ENCODE measurements around the gene TXNDC11.

The TXNDC11 gene

DNA sequence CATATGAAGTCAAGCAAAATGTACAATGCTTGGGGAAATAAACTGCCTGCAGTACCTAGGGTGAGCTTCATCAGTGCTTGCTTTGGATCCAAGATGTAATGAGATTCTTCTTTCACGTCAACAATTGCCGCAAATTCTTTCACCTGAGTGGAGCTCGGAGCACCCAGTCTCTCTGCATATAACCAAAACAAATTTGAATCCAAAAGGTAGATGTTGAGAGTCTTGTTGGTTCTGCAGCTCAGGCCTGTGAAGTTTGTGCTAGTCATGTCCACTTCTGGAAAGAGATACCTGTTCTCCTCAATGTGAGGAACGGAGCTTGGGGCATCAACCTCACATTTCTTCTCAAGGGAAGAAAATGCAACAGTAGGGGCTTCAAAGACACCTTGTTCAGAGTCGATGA is 51.4 kb downstream of the TXNDC11 start:
- DNase-seq (ENCODE audit: low read depth in 2 of 2), result no peak

DNA sequence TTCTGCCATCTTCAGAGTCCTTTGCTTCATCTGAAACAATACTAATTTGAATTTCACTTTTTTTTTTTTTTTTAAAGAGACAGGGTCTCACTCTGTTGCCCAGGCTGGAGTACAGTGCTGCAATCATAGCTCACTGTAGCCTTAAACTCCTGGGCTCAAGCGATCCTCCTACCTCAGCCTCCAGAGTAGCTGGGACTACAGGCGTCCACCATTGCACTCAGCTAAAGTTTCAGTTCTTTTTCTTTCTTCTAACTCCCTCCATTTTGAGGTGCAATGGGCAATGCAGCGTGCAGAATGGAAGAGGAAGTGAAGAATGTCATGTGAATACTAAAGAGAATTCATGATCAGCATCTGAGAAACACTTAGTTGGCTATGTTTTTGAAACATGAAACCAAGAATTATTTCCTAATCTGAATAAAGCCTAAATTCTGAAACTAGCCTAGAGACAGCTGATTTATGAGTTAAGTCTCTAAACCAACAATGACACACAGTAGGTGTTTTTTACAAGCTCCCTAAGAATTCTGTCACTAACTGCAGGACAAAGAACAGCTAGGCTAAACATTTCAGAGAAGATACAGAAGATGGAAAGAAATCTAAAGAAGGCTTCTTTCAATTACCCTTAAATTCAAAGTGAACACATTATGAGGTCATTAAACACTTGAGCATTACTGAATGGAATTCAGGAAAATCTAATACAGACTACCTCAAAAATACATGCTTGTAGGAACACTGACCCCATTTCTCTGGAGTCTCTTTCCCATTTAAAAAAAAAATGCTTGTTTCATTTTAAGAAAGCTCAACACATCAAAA is 53.4 kb downstream of the TXNDC11 start:
- no peak for DNase-seq (ENCODE audit: low read depth in 2 of 2)

DNA sequence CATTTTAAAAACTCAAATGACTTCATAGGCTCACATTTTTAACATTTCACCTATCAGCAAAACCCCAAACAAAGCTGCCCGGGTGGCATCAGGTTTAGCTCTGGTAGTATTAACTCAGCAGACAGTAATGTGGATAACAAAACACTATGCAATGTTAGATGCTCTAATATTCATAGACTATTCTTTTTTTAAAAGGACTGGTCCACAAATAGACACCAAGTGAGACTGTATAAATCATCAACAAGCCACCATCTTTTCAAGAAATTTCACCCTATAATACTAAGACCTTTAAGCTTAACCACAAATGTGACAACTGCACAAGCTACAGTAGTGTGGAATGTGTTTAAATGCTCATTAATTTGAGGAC is 54.2 kb downstream of the TXNDC11 start:
- DNase-seq (ENCODE audit: low read depth in 2 of 2), result no peak

DNA sequence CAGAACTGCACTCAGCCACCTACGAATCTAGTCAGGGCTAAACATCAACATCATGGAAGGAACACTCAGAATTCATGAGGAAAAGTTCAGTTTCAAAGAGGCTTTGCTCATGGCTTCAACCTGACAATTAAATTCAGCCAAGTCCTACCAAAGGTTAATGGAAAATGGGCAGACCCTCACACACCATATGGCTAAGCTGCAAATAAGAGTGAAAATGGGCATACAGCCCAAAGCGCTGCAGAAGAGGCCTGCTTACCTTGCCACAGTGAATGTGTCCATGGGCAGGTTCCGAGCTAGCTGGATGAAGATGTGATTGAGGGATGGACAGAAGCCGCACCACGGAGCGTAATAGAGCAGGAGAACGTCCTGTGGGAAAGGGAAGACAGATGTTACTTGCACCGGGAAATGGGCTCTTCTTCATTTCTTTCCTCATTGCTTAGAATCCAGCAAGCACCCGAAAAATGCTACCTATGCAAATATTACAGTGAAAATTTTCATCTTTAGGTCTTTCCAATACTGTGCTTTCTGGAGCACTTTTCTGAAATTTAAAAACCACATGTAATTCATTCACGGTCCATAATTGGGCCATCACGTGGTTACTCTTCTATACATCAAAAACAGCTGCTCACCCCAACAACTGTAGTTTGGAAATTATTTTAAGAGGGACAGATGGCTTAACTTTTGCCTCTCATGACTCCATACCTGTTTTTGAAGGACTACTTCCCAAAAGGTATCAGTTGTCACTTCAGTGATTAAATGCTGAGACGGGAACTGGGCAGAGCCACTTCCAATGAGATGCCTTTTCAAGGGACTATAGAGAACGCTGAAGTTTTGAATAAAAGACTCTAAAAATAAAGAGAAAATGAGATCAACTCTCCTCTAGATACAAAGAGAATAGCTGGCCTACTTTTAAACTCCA is 54.8 kb downstream of the TXNDC11 start:
- no peak for DNase-seq (ENCODE audit: low read depth in 2 of 2)

DNA sequence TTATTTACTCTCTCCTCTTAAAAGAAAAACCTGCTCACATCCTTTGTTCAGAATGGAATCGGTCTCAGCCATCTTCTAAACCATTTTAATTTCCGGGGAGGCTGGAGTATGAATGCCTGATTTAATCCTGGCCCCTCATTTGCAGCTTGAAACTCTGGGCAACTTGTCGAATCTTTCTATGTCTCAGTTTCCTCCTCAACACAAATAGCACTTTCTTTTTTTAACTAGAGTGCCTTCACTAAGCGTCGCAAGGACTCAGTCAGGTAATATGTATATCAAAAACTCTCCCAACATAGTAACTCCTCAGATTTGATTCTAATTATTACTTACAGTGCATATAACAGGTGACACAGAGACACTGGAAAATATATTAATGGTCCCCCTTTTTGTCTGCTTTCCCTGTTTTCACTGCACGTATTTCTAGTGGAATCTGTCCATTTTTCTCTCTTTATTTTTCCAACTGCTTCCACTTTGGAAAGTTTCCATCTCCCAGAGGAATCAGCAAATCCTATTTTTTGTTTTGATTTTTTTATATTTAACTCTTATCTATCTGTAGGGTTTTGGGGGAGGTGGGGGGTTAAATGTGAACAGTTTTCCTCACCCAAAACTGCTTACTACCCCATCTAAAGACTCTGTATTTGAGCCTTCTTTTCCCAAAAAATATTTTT is 55.8 kb downstream of the TXNDC11 start:
- DNase-seq (ENCODE audit: low read depth in 2 of 2), result no peak

DNA sequence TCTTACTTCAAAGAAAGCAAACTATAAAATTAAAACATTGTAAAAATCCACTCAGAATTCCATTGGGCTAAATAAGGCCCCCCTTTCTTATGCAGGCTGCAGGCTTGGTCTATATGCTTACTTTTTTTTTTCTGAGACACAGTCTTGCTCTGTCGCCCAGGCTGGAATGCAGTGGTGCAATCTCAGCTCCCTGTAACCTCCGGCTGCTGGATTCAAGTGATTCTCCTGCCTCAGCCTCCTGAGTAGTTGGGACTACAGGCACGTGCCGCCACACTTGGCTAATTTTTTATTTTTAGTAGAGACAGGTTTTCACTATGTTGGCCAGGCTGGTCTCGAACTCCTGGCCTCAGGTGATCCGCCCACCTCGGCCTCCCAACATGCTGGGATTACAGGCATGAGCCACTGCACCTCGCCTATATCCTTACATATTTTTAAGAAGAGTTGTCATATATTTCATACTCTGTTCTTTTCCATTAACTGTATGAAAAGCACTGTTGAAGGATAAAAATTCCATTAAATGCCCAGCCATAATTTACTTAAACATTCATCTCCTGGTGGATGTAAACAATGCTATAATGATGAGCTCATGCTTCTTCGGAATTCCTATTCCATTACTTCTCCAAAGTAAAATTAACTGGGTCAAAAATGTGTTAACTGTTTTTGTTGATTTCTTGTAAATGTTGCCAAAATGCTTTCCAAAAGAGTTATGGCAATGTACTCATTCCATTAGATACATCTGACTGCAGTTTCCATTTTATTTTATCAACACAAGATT is 56.6 kb downstream of the TXNDC11 start:
- no peak for DNase-seq (ENCODE audit: low read depth in 2 of 2)

DNA sequence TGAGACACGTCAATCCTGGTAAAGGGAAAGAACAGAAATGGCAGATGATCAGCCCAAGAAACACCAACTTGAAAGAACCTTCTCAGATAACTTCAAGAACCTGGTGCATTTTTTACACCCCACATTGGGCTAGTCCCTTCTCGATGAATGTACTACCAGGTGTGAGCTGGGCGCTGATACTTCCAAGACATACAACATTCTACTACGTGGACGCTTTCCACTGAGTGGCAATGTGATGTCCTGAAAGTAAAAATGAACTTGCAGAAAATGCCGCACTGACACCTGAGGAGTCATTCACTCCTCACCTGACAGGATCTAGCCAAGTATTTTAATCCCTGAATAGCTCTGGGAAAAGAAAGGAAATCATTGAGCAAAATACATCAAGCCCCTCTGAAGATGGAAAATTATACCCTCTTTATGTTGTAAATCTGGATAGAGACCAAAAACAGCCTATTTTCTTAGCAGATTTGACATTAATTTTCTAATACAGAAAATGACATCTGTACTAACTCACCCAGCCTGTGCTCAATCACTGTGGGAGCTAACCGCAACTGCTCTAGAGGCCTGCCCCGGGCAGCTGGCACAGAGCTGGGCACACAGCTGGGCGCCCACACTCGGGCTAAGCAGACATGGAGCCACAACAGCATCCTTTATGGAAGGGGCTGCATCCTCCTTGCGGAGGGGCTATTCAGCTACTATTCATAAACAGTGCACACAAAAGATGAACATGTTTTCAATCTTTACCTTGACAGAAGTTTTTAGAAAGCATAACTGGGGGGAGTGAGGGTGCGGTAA is 58.2 kb downstream of the TXNDC11 start:
- DNase-seq (ENCODE audit: low read depth in 2 of 2), result no peak

DNA sequence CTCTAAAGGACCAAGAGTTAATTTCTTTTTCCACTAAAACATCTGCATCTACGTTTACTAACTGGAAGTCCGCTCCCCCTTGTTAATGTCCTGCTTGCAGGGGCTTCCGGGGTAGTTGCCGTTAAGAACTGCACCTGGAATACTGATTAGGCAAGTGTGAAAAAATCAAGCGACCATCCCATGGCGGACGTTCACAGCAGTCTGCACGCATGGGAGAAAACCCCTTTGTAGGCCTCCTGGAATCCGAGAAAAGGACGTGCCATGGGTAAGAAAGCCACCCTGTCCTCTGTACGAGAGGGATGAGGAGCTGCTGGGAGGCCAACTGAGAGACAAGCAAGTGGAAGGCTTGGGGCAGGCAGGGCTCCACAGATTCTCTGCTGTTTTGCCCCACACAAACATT is 59.5 kb downstream of the TXNDC11 start:
- DNase-seq (ENCODE audit: low read depth in 2 of 2), result no peak

DNA sequence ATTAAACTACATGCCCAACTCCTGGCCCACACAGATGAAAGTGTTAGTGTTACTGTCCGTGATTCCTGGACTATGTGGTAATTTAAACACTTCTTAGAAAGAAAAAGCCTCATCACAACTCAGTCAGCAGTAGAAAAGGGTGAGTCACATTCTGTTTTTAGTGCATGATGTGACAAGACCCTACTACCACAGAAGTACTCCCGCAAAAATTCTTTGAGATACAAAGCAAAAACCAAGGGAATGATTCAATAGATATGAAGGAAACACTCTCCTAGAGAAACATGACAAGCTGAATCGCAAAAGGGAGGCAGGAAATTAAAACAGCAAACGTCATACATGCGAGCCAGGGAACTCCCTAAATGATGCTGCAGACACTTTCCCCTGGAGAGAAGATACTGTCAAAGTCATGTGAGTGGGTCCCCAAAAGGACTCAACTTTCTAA is 60.0 kb downstream of the TXNDC11 start:
- DNase-seq (ENCODE audit: low read depth in 2 of 2), result no peak

DNA sequence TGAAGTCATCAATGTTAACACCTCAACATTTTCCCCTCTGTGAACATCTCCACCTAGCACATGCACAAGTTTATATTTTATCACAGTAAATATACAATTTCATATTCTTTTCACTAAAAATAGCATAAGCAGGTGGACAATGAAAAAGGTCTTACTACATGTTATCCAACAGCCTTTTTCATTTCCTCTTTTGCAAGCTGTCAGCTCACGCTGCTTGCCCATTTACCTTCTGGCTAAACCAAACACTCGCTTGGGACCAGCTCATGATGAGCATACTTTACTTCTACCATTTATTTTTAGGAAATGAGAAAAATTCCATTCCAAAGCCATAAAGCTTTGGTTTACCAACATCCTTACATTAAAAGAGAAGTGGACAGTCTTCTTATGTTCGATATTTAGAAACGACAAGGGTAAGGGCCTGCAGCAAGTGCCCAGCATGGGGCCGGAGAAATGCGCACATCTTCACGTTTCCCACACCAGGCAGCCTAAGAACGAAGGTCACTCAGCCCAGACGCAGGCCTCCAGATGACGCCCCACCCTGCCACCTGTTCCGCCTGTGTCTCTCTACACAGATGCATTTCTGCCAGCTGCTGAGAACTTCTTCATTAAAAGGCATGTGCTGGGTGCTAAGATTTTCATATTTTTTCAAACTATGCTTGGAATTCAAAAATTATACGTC is 60.5 kb downstream of the TXNDC11 start:
- no peak for DNase-seq (ENCODE audit: low read depth in 2 of 2)

DNA sequence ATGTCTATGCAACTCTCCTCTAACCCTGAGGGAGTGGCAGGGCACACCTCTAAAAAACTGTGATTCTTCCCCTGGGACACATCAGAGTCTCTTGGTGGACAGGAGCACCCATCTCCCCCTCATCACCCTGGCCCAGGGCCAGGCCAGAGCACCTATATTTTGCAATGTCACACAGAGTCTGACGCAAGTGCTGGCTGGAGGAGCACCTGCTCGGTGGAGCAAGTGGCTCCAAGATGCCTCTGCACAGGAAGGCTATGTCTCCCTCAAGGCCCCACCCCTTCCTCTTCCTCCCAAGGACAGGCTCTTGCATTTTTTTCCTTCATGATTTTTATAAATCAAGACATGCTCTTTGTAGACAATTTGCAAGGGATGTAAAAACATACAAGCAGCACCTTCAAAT is 61.1 kb downstream of the TXNDC11 start:
- DNase-seq (ENCODE audit: low read depth in 2 of 2), result no peak

DNA sequence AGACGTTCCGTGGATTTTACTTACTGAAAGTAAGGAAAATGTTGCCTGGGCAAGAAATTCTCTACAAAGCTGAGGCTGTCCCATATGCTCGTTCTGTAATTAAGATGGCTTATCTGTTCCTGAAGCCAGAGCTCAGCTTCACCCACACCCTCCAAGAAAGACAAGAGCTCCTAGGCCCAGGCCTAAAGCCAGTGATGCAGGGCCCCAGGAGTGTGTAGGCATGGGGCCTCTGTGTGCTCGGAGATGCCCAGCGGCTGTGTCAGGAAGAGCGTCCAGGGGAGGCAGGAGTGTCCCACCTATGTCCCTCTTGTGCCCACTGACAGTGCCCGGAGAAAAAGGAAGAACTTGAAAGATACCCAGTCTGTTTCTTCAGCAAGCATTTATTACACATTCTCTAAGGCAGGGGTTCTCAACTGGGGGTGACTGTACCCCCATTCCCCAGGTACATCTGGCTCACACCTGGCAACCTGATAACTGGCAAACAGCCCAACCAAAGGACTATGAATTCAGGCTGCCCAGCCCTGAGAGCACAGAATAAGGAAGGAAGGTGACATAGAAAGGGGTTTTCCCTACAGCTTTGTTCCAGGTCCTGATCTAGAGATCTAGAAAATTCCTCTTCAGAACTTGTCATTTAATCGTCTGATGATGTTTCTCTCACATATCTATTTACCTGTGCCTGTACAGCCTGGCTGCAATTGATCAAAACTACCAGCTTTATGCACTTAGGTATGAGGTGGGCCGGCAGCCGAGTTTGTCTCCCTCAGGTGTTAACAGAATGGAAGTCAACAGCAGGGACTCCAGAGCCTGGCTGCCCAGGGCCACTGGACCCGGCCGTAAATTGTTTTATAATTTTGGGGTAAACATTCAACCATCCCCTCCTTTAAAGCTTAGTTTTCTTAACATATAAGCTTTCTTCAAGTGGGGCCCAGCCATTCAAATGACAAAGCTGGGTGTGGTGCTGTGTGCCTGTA is 62.4 kb downstream of the TXNDC11 start:
- DNase-seq (ENCODE audit: low read depth in 2 of 2), result no peak

DNA sequence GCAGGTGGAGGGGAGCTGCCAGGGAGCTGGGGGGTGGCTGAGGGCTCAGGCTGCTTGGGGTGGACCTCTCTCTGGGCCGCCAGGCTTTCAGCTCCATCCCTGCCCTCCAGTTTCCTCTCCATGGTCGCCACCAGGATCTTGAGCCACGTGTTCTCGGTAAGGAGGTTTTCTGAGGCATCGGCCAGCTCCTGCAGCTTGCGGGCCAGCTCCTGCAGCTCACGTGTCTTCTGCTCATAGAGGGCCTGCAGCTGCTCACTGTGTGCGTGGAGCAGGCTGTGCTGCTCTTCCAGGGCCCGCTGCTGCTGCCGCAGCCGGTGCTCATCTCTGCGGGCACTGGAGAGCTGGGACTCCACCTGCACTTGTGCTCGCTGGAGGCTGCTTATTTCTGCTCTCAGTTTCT is 63.4 kb downstream of the TXNDC11 start:
- no peak for DNase-seq (ENCODE audit: low read depth in 2 of 2)

DNA sequence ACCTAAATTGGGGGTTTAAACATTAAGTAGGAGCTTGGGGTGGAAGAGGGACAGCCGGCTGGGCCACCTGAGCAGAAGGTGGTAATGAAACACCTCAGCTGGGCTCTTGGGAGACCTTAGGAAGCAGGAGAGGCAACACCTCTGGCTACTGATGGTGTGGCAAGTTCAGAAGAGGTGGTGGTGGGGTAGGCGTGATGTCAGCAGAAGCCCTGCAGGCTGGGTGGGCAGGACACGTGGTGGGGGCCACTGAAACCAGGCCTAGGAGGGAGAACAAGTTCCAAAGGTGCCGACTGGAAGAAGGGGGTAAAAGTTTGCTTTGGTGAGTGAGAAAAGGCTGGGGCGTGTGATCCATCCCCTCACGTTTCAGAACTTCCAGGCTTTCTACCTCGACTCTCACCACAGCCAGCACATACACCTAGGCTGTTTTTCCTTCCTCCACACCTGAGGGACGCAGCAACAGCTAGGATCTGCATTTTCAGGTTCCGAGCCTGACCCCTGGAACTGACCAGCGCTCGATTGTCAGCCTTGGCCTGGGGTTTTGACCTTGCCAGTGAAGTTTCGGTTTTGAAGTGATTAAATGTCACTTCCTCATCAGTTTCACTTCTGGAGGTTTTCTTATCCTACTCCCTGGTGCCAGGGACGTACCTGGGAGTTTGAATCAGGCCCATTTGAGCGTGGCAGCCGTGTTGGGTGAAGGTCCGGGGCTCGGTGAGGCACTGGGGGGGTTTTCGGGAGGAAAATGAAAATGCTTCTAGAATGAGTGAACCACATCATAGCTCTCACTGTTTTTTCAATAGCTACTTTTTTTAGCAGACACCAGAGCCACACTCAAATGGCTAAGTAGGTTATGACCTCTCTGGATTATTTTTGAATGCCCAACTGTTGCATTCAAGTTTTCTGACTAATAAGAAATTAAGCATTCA is 64.4 kb downstream of the TXNDC11 start:
- no peak for DNase-seq (ENCODE audit: low read depth in 2 of 2)

DNA sequence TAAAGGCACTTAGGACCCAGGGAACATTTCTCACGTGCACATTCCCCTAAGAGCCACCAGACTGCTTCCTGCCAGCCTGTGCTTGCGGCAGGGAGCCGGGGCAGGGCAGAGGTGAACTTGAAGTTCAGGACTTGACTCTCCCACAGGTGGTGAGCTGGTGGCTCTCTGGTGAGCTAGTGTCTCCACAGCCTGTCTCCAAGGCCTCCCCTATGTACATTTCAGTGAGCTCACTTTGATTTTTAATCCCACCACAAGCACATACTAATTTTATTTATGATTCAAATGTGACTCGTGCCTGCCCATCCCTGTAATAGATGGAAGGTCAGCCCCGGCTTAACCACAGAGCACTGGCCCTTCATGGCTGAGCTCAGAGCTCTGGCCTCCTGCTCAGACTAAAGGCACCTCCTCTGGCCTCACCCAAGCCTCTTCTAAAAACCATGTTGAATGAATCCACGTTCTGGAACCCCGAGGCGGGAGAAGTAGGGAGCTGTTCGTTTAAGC is 65.2 kb downstream of the TXNDC11 start:
- DNase-seq (ENCODE audit: low read depth in 2 of 2), result no peak

DNA sequence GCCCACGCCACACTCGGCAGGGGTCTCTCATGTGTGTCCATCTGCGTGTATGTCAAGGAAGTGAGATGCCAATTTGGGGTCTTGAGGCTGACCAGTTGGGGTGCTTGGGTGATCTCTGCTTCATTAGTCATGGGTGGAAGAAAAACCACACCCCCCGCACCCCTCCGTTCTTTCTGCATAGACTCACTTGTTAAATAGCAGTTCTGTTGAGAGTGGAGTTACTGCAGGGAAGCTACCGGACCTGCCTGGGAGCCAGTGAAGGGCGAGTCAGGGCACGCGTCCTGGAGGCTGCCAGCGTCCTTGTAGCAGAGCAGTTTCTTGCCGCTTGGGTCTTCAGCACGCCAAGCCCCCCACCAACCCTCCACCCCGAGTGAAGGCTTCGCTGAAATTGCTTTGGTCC is 65.9 kb downstream of the TXNDC11 start:
- DNase-seq (ENCODE audit: low read depth in 2 of 2), result no peak

DNA sequence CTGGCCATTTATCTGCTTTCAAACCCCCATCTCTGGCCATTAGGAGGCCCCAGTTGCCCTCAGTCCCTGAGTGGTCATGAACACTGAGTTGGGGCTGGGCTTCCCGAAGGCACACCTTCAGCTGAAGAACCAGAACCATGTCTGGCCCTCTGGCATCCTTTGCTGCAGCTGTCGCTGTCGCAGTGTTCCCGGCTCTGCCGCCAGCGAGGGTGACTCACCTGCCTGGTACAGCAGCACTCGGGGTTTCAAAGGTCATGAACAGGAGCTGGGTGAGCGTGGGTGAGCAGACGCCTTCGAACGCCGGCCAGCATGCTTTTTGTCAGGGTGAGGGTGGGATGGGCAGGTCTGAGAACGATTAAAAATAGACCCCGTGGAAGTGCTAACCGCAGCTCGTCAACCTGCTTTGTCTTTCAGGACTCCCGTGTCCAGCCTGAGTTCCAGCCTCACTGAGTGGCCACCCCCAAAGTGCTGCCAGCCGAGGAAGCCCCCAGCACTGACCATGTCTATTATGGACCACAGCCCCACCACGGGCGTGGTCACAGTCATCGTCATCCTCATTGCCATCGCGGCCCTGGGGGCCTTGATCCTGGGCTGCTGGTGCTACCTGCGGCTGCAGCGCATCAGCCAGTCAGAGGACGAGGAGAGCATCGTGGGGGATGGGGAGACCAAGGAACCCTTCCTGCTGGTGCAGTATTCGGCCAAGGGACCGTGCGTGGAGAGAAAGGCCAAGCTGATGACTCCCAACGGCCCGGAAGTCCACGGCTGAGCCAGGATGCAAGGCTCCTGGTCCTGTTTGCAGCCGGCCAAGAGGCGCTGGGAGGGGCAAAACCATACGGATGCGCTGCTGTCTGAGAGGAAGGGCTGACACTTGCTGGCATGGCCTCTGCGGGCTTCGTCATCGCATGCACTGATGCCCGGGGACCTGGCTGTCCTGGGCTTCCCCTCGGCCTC is 66.8 kb downstream of the TXNDC11 start:
- no peak for DNase-seq (ENCODE audit: low read depth in 2 of 2)

Data from stimulated activated CD8-positive, alpha-beta memory T cell treated with anti-CD3 and anti-CD28 coated beads, Interleukin-2, amount 100 ng/mL, for 1 hour (primary cell).